IPS-18c (cell line): ENCODE results near the gene HBS1L.
"Not testable (repeated sequence)": the region's sequence is repeated elsewhere in the genome, so short reads cannot be mapped to it uniquely, and the experiment has no call there.

Experiments
- H3K4me3 ChIP-seq: 2 replicates; pipeline ENCODE4 v1.7.0; 2013; ENCODE audit warnings: low read depth, mild to moderate bottlenecking, low read length, moderate library complexity; ENCODE audit not compliant: insufficient read depth
- H3K9me3 ChIP-seq: one replicate; pipeline ENCODE4 v1.6.1; 2013; ENCODE audit warnings: mild to moderate bottlenecking, low read length, moderate library complexity; ENCODE audit not compliant: control insufficient read depth, insufficient read depth

HBS1L gene

GRCh38 chr6:135085700-135086413 lies 31.2 kb upstream of the HBS1L start:
- Histone ChIP-seq H3K4me3 (no peak overlapping the region), H3K9me3 (no peaks in the 10 kb centered on the region)

- Histone ChIP-seq H3K9me3 (no peaks in the 10 kb centered on the region), H3K4me3 (no peak overlapping the region)
Observed at GRCh38 chr6:135084916-135085269, 30.3 kb upstream of the HBS1L start.

GRCh38 chr6:135084001-135084915 lies 29.6 kb upstream of the HBS1L start:
- Histone ChIP-seq H3K9me3 (no peaks in the 10 kb centered on the region), H3K4me3 (no peak overlapping the region)

- H3K4me3 ChIP-seq = no peak overlapping the region
- no peaks in the 10 kb centered on the region for H3K9me3 ChIP-seq
Observed at GRCh38 chr6:135081966-135082365, 27.3 kb upstream of the HBS1L start.

GRCh38 chr6:135075018-135075417 lies 20.4 kb upstream of the HBS1L start:
- no peaks in the 10 kb centered on the region for H3K9me3 ChIP-seq
- no peak overlapping the region for H3K4me3 ChIP-seq

GRCh38 chr6:135073756-135074393 lies 19.3 kb upstream of the HBS1L start:
- H3K4me3 ChIP-seq = no peak overlapping the region

GRCh38 chr6:135073217-135073616 lies 18.6 kb upstream of the HBS1L start:
- Histone ChIP-seq H3K9me3 (no peaks in the 10 kb centered on the region), H3K4me3 (no peak overlapping the region)

More at GRCh38 chr6:135073756-135074393, 19.3 kb upstream of the HBS1L start:
- H3K9me3 ChIP-seq = no peaks in the 10 kb centered on the region

GRCh38 chr6:135072753-135073152 lies 18.1 kb upstream of the HBS1L start:
- H3K9me3 ChIP-seq = no peaks in the 10 kb centered on the region
- H3K4me3 ChIP-seq = no peak overlapping the region

- no peaks in the 10 kb centered on the region for H3K9me3 ChIP-seq
- H3K4me3 ChIP-seq = no peak overlapping the region
Observed at GRCh38 chr6:135071541-135071940, 16.9 kb upstream of the HBS1L start.

GRCh38 chr6:135067911-135068310 lies 13.3 kb upstream of the HBS1L start:
- Histone ChIP-seq H3K4me3 (no peak overlapping the region), H3K9me3 (no peaks in the 10 kb centered on the region)

GRCh38 chr6:135066806-135067205 lies 12.2 kb upstream of the HBS1L start:
- H3K4me3 ChIP-seq = no peak overlapping the region

GRCh38 chr6:135066397-135066796 lies 11.8 kb upstream of the HBS1L start:
- Histone ChIP-seq H3K4me3 (no peak overlapping the region), H3K9me3 (no peaks in the 10 kb centered on the region)

More at GRCh38 chr6:135066806-135067205, 12.2 kb upstream of the HBS1L start:
- H3K9me3 ChIP-seq = no peaks in the 10 kb centered on the region

- H3K9me3 ChIP-seq = no peaks in the 10 kb centered on the region
- H3K4me3 ChIP-seq = no peak overlapping the region
Observed at GRCh38 chr6:135064586-135064985, 10.0 kb upstream of the HBS1L start.

- Histone ChIP-seq H3K4me3 (no peak overlapping the region), H3K9me3 (no peaks in the 10 kb centered on the region)
Observed at GRCh38 chr6:135063926-135064325, 9.3 kb upstream of the HBS1L start.

- no peaks in the 10 kb centered on the region for H3K9me3 ChIP-seq
- H3K4me3 ChIP-seq = no peak overlapping the region
Observed at GRCh38 chr6:135062735-135063134, 8.1 kb upstream of the HBS1L start.

GRCh38 chr6:135060076-135060475 lies 5.5 kb upstream of the HBS1L start:
- H3K9me3 ChIP-seq = no peaks in the 10 kb centered on the region
- H3K4me3 ChIP-seq = no peak overlapping the region

- not testable (repeated sequence) for H3K4me3 ChIP-seq, H3K9me3 ChIP-seq
Observed at GRCh38 chr6:135058299-135058698, 3.7 kb upstream of the HBS1L start.

- Histone ChIP-seq H3K9me3 (no peaks in the 10 kb centered on the region), H3K4me3 (no peak overlapping the region)
Observed at GRCh38 chr6:135056632-135057031, 2.0 kb upstream of the HBS1L start.
